ENCODE data around the gene SIGLEC12.

SIGLEC12 gene

DNA sequence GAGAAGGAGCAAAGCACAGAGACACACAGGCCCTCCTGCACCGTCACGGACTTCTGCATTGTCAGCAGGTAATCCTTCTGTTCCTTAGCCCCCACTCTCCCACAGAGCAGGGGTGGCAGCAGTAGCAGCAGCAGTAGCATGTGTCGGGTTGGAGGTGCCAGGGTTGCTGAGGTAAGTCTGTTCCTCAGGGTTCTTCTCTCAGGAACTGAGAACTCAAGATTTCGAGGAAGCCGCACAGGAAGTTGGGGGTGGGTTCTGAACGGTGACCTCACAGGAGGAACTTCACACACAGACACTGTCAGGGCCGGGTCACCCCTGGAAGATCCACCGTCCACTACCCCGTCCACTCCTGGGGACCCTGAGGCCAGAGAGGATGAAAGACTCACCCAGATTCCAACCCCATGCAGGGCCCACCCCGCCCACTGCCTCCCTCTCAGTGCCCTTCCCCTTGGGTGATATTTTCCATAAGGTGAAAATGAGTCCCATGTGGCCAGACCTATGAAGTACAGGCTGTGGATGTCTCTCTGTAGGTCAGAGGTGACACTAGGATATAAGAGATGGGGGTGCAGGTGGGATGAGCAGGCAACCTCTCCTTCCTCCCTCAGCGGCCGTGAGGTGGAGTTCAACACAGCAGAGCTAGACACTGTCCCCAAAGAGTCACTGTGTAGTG is at the start of gene SIGLEC12:
SIGLEC12 (minus strand) TSS at position 207 of the 670 bp plus-strand sequence; CDS start at position 140, 67 bp downstream.
- no peak for DNase-seq (ENCODE audit: low read depth in 1 of 2, low spot score in 1 of 2)

- DNase-seq (ENCODE audit: low read depth in 1 of 2, low spot score in 1 of 2): no peak
Measured at GRCh38 chr19:51550848-51551672, 49.5 kb upstream of the SIGLEC12 start.

GRCh38 chr19:51549533-51550324 is 48.1 kb upstream of the SIGLEC12 start:
- DNase-seq (ENCODE audit: low read depth in 1 of 2, low spot score in 1 of 2): no peak

DNA sequence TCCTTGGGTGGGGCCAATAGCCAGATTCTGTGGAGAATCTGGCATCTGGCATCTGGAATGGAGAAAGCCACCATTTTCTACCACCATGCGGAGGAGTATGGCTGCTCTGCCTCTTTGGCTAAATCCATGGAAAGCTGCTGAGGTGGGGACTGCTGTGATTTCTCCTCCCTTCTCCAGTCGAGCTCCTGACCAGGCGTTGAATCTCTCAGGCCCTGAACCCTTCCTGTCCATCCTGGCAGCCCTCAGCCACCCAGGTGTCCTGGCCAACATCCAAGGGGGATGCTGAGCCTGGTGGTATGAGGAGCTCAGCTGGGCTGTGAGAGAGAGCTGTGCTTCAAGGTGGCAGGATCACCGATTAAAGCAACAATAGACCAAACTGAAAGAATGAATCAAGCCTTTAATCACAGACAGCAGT is 47.3 kb upstream of the SIGLEC12 start:
- DNase-seq (ENCODE audit: low read depth in 1 of 2, low spot score in 1 of 2): no peak

DNA sequence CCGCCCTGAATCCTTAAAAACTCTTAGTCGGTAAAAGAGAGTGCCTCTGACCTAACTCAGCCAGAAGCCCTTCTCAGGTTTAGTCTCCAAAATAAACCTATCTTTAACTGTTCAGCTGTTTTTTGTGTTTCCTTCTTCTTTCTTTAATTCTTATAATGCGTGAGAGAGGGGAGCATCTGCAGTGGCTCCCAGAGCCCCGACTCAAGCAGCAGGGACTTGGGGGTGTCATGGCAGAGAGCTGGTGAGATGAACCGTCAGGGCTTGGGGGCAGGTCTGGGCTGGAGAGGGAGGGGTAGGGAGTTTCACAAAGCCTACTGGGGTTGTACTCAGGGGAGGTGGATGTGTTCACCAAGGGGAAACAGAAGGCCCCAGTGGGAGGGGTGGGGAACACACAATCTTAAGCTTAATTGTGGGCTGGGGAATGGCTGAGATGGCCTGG is 46.6 kb upstream of the SIGLEC12 start:
- DNase-seq (ENCODE audit: low read depth in 1 of 2, low spot score in 1 of 2): no peak

DNA sequence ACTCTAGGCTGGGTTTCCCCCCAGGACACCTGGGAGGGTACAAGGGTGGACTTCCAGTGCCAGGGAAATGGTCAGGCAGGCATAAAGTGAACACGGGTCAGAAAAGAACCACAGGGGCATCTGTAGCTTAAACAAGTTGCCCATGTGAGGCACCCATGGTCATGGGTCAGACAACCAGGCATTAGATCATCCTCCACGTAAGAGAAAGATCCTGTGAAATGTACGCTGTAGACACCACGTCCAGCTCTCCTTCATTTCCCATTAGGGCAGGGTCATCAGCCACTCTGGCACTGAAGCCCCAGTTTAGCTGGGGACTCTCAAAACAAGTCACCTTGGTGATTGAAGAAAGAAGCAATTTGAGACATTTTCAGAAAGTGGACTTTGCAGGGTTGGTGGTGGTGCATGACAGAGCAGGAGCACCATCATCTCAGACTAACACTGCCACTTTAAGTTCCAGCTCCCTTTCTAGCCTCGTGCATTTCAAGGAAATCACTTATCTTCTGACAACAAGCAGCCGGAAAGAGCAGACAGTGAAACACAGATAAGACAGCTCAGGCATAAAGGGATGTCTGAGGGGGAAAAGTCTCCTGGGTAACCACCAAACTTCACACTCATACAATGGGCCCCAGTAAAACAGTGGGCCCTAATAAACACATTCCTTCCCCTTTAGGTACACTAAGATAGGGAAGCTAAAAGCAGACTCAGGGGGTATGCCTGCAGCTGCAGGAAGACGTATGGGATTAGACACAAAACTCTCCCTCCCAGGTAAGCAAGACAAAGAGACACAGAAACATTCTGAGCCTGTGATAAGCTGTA is 46.0 kb upstream of the SIGLEC12 start:
- DNase-seq (ENCODE audit: low read depth in 1 of 2, low spot score in 1 of 2): no peak

- no peak for DNase-seq (ENCODE audit: low read depth in 1 of 2, low spot score in 1 of 2)
Measured at GRCh38 chr19:51546650-51547396, 45.2 kb upstream of the SIGLEC12 start.

DNA sequence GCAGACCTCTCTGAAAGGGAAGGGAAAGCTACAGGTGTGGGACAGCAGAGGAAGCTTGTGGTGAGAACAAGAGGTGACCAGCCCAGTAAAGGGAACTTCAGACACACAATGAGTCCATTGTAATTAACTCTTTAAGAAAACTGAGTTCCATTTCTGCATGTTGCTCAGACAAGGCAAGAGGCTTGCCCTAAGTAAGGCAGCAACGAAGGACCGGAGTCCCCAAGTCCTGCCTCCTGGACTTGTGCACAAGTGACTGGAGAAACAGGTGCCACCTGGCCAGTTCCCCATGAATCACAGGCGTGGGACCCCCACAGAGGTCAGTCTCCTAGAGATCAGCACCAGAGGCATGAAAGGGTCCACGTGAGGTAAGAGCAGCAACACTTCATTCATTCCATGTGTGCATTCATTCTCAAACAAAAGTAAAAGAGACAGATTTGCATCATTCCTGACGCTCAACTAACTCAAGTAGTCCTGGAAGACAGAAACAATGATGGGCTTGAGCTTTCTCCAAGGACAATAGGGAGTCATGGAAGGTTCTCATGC is 44.6 kb upstream of the SIGLEC12 start:
- DNase-seq (ENCODE audit: low read depth in 1 of 2, low spot score in 1 of 2): no peak

DNA sequence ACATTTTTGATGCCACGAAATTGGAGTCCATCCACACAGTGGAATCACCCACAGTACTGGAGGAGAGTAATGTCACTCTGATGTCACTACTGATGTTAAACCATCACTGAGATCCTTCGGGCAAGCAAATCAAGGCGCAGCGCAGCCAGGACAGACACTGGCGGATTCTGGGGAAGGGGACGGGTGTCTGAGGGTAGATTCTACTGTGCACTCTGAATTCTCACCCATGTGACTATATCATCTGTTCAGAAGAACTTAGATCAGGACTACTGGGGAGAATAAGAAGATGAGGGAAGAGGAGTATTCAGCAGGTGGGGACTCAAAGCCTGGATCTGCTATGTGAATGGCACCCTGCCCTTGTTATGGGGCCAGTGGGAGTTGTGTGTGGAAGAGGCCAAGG is 42.4 kb upstream of the SIGLEC12 start:
- no peak for DNase-seq (ENCODE audit: low read depth in 1 of 2, low spot score in 1 of 2)

GRCh38 chr19:51542699-51543098 is 41.1 kb upstream of the SIGLEC12 start:
- no peak for DNase-seq (ENCODE audit: low read depth in 1 of 2, low spot score in 1 of 2)

GRCh38 chr19:51541458-51542357 is 40.1 kb upstream of the SIGLEC12 start:
- DNase-seq (ENCODE audit: low read depth in 1 of 2, low spot score in 1 of 2): no peak

DNA sequence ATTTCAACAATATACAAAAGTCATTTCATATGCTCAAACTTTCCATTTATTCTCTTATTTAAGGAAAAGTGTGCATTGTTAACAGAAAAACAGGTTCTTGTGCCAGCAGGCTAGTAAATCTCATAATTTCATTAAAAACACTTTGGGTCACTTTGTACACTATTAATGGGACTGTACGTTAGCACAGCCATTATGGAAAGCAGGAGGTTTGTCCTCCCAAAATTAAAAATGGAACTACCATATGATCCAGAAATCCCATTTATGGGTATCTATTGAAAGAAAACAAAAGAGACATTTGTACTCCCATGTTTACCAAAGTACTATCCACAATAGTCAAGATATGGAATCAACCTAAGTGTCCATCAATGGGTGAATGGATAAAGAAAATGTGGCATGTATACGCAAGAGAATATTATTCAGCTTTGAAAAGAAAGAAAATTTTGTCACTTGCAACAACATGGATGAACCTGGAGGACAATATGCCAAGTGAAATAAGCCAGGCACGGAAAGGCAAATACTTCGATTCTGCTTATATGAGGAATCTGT is 38.3 kb upstream of the SIGLEC12 start:
- no peak for DNase-seq (ENCODE audit: low read depth in 1 of 2, low spot score in 1 of 2)

GRCh38 chr19:51535535-51535934 is 33.9 kb upstream of the SIGLEC12 start:
- DNase-seq (ENCODE audit: low read depth in 1 of 2, low spot score in 1 of 2): no peak

GRCh38 chr19:51531349-51532315 is 30.0 kb upstream of the SIGLEC12 start, which contains the start of gene SIGLEC6:
Gene SIGLEC6, minus strand, starts transcription at chr19:51531670. Its CDS starts 22 bp downstream, at chr19:51531648.
- DNase-seq (ENCODE audit: low read depth in 1 of 2, low spot score in 1 of 2): no peak

DNA sequence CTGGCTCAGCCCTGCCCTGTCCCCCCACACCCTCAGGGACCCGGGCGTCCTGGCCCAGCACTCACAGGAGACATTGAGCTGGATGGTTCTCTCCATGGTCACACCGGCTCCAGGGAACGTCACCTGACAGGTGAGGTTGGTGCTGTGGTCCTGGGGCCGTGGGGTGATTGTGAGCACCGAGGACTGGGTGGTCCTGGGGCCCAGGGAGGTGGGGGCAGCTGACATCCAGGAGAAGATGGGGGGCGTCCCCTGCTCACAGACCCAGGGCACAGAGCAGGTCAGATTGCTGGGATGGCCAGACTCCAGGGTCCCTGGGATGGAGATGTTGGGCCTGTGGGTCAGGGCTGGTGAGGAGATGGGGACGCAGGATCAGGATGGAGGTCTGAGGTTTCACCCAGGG is 29.0 kb upstream of the SIGLEC12 start:
- no peak for DNase-seq (ENCODE audit: low read depth in 1 of 2, low spot score in 1 of 2)

GRCh38 chr19:51529301-51529700 is 27.7 kb upstream of the SIGLEC12 start:
- DNase-seq (ENCODE audit: low read depth in 1 of 2, low spot score in 1 of 2): no peak

DNA sequence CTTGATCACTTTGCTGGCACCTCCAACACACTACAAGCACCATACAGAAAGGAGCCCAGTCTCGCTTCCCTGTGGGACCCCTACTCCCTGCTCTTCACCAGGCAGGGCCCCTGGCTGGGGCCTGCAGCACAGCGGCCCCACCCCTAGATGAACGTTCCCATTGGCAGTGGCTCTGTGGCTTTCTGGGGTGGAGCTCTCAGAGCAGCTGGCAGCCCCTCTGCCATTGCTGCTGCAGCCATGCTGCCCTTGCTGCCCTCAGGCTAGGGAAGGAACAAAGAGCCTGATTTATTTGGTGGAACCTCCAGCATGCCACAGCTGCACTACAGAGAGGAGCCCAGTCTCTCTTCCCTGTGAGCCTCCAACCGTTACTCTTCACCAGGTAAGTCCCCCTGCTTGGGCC is 24.1 kb upstream of the SIGLEC12 start:
- no peak for DNase-seq (ENCODE audit: low read depth in 1 of 2, low spot score in 1 of 2)
